Measurements from ENCODE around the gene KMT5B. TPM values are rescaled to one million over a fixed set of nuclear protein-coding genes. Genes with fewer than 3 reads are reported as not detected.
"Not testable (repeated sequence)": the region's sequence is repeated elsewhere in the genome, so short reads cannot be mapped to it uniquely, and the experiment has no call there.

KMT5B gene
- total RNA-seq, 5 donors from 2014 or later (not counting 1 experiment from before 2014, with no cell fraction given), result 35.1 to 56.6 (median 48.5) TPM

DNA sequence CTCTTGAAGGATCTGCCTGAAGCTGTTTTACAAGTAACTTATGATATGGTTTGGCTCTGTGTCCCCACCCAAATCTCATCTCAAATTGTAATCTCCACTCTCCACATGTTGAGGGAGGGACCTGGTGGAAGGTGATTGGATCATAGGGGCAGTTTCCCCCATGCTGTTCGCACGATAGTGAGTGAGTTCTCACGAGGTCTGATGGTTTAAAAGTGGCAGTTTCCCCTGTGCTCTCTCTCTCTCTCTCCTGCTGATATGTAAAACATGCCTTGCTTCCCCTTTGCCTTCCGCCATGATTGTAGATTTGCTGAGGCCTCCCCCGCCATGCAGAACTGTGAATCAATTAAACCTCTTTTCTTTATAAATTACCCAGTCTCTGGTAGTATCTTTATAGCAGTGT, 31.8 kb upstream of the KMT5B start:
- H3K4me1 Mint-ChIP-seq; POLR2A ChIA-PET; ATAC-seq (replicated peaks in 1 of 4); DNase-seq; H3K36me3 Mint-ChIP-seq; H3K4me3 Mint-ChIP-seq; H3K9me3 ChIP-seq; H3K27ac ChIP-seq (ENCODE audit: low read length); H3K27me3 ChIP-seq (replicated peaks in 1 of 2; ENCODE audit: control insufficient read depth in 2 of 2, extremely low read depth in 1 of 2, insufficient read depth in 2 of 2, low read length in 1 of 2); H3K36me3 ChIP-seq (ENCODE audit: control insufficient read depth in 2 of 2, extremely low read depth in 1 of 2, insufficient read depth in 1 of 2, low read length in 1 of 2); H3K27ac Mint-ChIP-seq; H3K4me1 ChIP-seq (ENCODE audit: control insufficient read depth in 1 of 2, extremely low read depth in 1 of 2, insufficient read depth in 2 of 2, low read length in 2 of 2); H3K27me3 Mint-ChIP-seq; H3K4me3 ChIP-seq (ENCODE audit: control insufficient read depth in 1 of 2, extremely low read depth in 1 of 2, low read length in 1 of 2): not testable (repeated sequence)
- WGBS (ENCODE audit: insufficient coverage), result no CpG with 5 or more reads among the region's 5 CpGs
- CTCF ChIA-PET, result interaction anchor here (0.6 to 0.7 kb wide), 2 partner anchors 23 to 220 kb away, joined by 3 to 4 read pairs; no protein-coding TSS in a partner anchor
- H3K9me3 Mint-ChIP-seq, result peaks cover 7 to 12% (median 7%) of the 10 kb centered on the region in 3 donors

DNA sequence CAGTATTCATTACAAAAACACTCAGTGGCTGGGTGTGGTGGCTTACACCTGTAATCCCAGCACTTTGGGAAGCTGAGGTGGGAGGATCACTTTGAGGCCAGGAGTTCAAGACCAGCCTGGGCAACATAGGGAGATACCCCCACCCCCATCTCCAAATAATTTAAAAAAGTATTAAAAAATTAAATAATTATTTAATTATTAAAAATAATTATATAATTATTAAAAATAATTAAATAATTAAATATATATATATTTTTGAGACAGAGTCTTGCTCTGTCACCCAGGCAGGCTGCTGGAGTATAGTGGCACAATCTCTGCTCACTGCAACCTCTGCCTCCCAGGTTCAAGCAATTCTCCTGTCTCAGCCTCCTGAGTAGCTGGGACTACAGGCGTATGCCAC, 30.8 kb upstream of the KMT5B start:
- H3K4me1 Mint-ChIP-seq, result not testable (repeated sequence)

DNA sequence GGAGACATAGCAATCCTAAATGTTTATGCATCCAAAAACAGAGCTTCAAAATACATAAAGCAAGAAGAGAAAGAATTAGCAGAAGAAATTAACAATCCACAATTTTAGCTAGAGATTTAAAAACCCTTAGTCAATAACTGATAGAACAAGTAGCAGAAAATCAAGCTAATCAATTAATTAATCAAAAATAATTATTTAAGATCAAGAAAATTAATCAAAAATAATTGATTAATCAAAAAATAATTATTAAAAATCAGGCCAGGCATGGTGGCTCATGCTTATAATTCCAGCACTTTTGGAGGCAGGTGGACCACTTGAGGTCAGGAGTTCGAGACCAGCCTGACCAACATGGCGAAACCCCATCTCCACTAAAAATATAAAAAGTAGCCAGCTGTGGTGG, 29.5 kb upstream of the KMT5B start:
- peaks cover 5 to 6% of the 10 kb centered on the region in 2 donors for H3K27me3 Mint-ChIP-seq
- H3K9me3 Mint-ChIP-seq, result peaks cover 0 to 5% (median 5%) of the 10 kb centered on the region in 3 donors
- POLR2A ChIA-PET, result no interaction called here
- H3K4me3 ChIP-seq (ENCODE audit: control insufficient read depth in 1 of 2, extremely low read depth in 1 of 2, low read length in 1 of 2), result no peak overlapping the region
- WGBS (ENCODE audit: insufficient coverage), result no CpG with 5 or more reads among the region's 2 CpGs
- no peak overlapping the region for H3K4me3 Mint-ChIP-seq
- H3K27me3 ChIP-seq (replicated peaks in 1 of 2; ENCODE audit: control insufficient read depth in 2 of 2, extremely low read depth in 1 of 2, insufficient read depth in 2 of 2, low read length in 1 of 2), result peaks cover 0 to 6% of the 10 kb centered on the region in 2 experiments
- DNase-seq (no peak), ATAC-seq (replicated peaks in 1 of 4) (no peak)
- no peaks in the 10 kb centered on the region for H3K4me1 ChIP-seq (ENCODE audit: control insufficient read depth in 1 of 2, extremely low read depth in 1 of 2, insufficient read depth in 2 of 2, low read length in 2 of 2)
- no peaks in the 10 kb centered on the region for H3K36me3 ChIP-seq (ENCODE audit: control insufficient read depth in 2 of 2, extremely low read depth in 1 of 2, insufficient read depth in 1 of 2, low read length in 1 of 2)
- no peak overlapping the region for H3K27ac ChIP-seq (ENCODE audit: low read length)
- no peak overlapping the region for H3K27ac Mint-ChIP-seq
- H3K9me3 ChIP-seq, result no peaks in the 10 kb centered on the region
- CTCF ChIA-PET, result no interaction called here
- no peaks in the 10 kb centered on the region for H3K4me1 Mint-ChIP-seq
- H3K36me3 Mint-ChIP-seq, result no peaks in the 10 kb centered on the region

More for the DNA sequence above, 30.8 kb upstream of the KMT5B start:
- H3K4me3 Mint-ChIP-seq; H3K4me3 ChIP-seq (ENCODE audit: control insufficient read depth in 1 of 2, extremely low read depth in 1 of 2, low read length in 1 of 2); CTCF ChIA-PET; DNase-seq; POLR2A ChIA-PET; H3K9me3 ChIP-seq; ATAC-seq (replicated peaks in 1 of 4); H3K27me3 ChIP-seq (replicated peaks in 1 of 2; ENCODE audit: control insufficient read depth in 2 of 2, extremely low read depth in 1 of 2, insufficient read depth in 2 of 2, low read length in 1 of 2); H3K4me1 ChIP-seq (ENCODE audit: control insufficient read depth in 1 of 2, extremely low read depth in 1 of 2, insufficient read depth in 2 of 2, low read length in 2 of 2); H3K9me3 Mint-ChIP-seq; H3K27ac ChIP-seq (ENCODE audit: low read length); H3K36me3 ChIP-seq (ENCODE audit: control insufficient read depth in 2 of 2, extremely low read depth in 1 of 2, insufficient read depth in 1 of 2, low read length in 1 of 2); H3K27ac Mint-ChIP-seq; H3K36me3 Mint-ChIP-seq; H3K27me3 Mint-ChIP-seq: not testable (repeated sequence)
- WGBS (ENCODE audit: insufficient coverage), result no CpG with 5 or more reads among the region's 1 CpG

DNA sequence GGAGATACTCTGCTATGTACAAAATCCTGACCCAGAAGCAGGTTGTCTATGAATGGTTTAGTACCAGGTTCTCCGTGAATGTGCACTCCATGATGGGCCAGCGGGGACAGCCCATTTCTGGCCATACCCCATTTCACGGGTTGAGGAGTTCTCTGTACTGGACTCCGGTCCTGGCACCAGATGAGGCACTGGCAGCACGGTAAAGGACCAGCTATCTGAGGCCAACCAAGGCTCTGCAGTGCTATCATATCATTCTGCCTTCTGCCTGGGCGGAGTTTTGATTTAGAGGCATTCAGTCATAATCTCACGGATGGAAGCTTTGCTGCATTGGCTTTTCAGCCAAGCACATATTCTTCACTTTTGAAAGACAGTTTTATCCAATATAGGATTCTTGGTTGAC, 18.5 kb upstream of the KMT5B start:
- no peaks in the 10 kb centered on the region for H3K36me3 ChIP-seq (ENCODE audit: control insufficient read depth in 2 of 2, extremely low read depth in 1 of 2, insufficient read depth in 1 of 2, low read length in 1 of 2)
- CTCF ChIA-PET, result no interaction called here
- POLR2A ChIA-PET, result no interaction called here
- no peak overlapping the region for H3K27ac ChIP-seq (ENCODE audit: low read length)
- Mint-ChIP-seq H3K4me3 (no peak overlapping the region), H3K27me3 (peaks cover 10% of the 10 kb centered on the region in 2 donors), H3K27ac (no peak overlapping the region), H3K9me3 (peaks cover 7 to 16% (median 16%) of the 10 kb centered on the region in 3 donors), H3K36me3 (no peaks in the 10 kb centered on the region), H3K4me1 (no peaks in the 10 kb centered on the region)
- ATAC-seq (replicated peaks in 1 of 4) (no peak), DNase-seq (no peak)
- H3K9me3 ChIP-seq, result peaks cover 2% of the 10 kb centered on the region
- 100% methylated on average over 5 of the region's 7 CpGs for WGBS (ENCODE audit: insufficient coverage)
- no peaks in the 10 kb centered on the region for H3K4me1 ChIP-seq (ENCODE audit: control insufficient read depth in 1 of 2, extremely low read depth in 1 of 2, insufficient read depth in 2 of 2, low read length in 2 of 2)
- no peak overlapping the region for H3K4me3 ChIP-seq (ENCODE audit: control insufficient read depth in 1 of 2, extremely low read depth in 1 of 2, low read length in 1 of 2)
- peaks cover 0 to 17% of the 10 kb centered on the region in 2 experiments for H3K27me3 ChIP-seq (replicated peaks in 1 of 2; ENCODE audit: control insufficient read depth in 2 of 2, extremely low read depth in 1 of 2, insufficient read depth in 2 of 2, low read length in 1 of 2)

DNA sequence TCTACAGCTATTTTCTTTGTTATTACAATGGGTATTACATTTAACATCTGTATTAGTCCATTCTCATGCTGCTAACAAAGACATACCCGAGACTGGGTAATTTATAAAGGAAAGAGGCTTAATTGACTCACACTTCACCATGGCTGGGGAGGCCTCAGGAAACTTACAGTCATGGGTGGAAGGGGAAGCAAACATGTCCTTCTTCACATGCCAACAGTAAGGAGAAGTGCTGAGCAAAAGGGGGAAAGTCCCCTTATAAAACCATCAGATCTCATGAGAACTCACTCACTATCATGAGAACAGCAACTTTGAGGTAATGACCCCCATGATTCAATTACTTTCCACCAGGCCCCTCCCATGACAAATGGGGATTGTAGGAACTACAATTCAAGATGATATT, 16.5 kb upstream of the KMT5B start:
- Histone ChIP-seq H3K4me3 (ENCODE audit: control insufficient read depth in 1 of 2, extremely low read depth in 1 of 2, low read length in 1 of 2) (no peak overlapping the region), H3K27me3 (replicated peaks in 1 of 2; ENCODE audit: control insufficient read depth in 2 of 2, extremely low read depth in 1 of 2, insufficient read depth in 2 of 2, low read length in 1 of 2) (peaks cover 0 to 6% of the 10 kb centered on the region in 2 experiments), H3K9me3 (peaks cover 2% of the 10 kb centered on the region), H3K27ac (ENCODE audit: low read length) (no peak overlapping the region), H3K36me3 (ENCODE audit: control insufficient read depth in 2 of 2, extremely low read depth in 1 of 2, insufficient read depth in 1 of 2, low read length in 1 of 2) (no peaks in the 10 kb centered on the region), H3K4me1 (ENCODE audit: control insufficient read depth in 1 of 2, extremely low read depth in 1 of 2, insufficient read depth in 2 of 2, low read length in 2 of 2) (no peaks in the 10 kb centered on the region)
- Mint-ChIP-seq H3K36me3 (no peaks in the 10 kb centered on the region), H3K27ac (no peak overlapping the region), H3K9me3 (peaks cover 7 to 16% (median 16%) of the 10 kb centered on the region in 3 donors), H3K4me1 (no peaks in the 10 kb centered on the region), H3K27me3 (peaks cover 6 to 7% of the 10 kb centered on the region in 2 donors), H3K4me3 (no peak overlapping the region)
- no peak for DNase-seq
- WGBS (ENCODE audit: insufficient coverage), result no CpG with 5 or more reads among the region's 1 CpG
- ChIA-PET POLR2A (interaction anchor here in 1 of 2 donors (0.6 kb wide), 1 partner anchor 8 kb away, joined by 3 read pairs; no protein-coding TSS in a partner anchor), CTCF (no interaction called here)
- ATAC-seq (replicated peaks in 1 of 4), result no peak

DNA sequence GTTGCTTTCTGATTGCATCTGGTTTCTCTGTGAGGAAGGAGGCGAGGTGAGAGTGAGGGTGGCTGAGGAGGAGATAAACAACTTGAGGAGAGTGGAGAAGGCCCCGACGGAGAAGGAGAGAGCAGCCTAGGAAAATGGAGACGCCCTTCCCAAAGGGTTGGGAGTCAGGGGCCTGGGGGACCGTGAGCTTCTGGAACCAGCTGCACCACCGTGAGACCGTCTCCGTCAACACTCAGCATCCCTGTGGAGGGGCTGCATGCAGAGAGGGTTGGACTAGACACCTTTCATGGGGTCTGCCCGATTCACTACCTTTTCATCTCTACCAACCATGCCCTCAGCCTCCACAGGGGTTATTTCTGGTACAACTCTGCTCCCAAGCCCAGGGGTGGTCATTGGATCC, 13.3 kb upstream of the KMT5B start:
- H3K9me3 ChIP-seq, result peaks cover 2% of the 10 kb centered on the region
- ChIA-PET POLR2A (no interaction called here), CTCF (no interaction called here)
- DNase-seq (no peak), ATAC-seq (replicated peaks in 1 of 4) (no peak)
- Mint-ChIP-seq H3K4me3 (no peak overlapping the region), H3K27me3 (no peaks in the 10 kb centered on the region), H3K4me1 (no peaks in the 10 kb centered on the region), H3K36me3 (no peaks in the 10 kb centered on the region), H3K27ac (no peak overlapping the region), H3K9me3 (peaks cover 7 to 16% (median 16%) of the 10 kb centered on the region in 3 donors)
- no peaks in the 10 kb centered on the region for H3K4me1 ChIP-seq (ENCODE audit: control insufficient read depth in 1 of 2, extremely low read depth in 1 of 2, insufficient read depth in 2 of 2, low read length in 2 of 2)
- no peak overlapping the region for H3K4me3 ChIP-seq (ENCODE audit: control insufficient read depth in 1 of 2, extremely low read depth in 1 of 2, low read length in 1 of 2)
- no peaks in the 10 kb centered on the region for H3K36me3 ChIP-seq (ENCODE audit: control insufficient read depth in 2 of 2, extremely low read depth in 1 of 2, insufficient read depth in 1 of 2, low read length in 1 of 2)
- peaks cover 0 to 11% of the 10 kb centered on the region in 2 experiments for H3K27me3 ChIP-seq (replicated peaks in 1 of 2; ENCODE audit: control insufficient read depth in 2 of 2, extremely low read depth in 1 of 2, insufficient read depth in 2 of 2, low read length in 1 of 2)
- WGBS (ENCODE audit: insufficient coverage), result 86% methylated on average over 5 of the region's 9 CpGs
- H3K27ac ChIP-seq (ENCODE audit: low read length), result no peak overlapping the region

DNA sequence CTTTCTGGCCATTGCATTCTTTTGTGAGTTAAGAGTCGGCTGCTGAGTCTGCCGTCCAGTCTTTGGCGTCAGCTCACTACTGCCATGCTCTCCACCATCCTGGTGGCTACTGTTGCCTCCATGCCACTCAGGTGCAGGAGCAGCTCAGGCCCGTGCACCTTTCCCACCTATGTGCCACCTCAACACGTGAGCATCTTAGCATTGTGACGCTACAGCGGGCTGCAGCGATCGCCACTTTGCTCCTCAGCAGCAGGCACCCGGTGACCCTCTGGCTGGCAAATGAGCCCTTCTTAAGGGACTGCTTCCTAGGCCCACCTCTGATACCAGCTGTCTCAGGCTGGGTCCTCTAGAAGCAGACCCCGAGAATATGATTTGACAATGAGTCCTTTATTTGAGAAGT, 11.5 kb upstream of the KMT5B start:
- Mint-ChIP-seq H3K4me3 (no peak overlapping the region), H3K27ac (no peak overlapping the region), H3K27me3 (no peaks in the 10 kb centered on the region), H3K4me1 (peaks cover 0 to under 1% (median 0%) of the 10 kb centered on the region in 3 donors), H3K9me3 (peaks cover 7 to 11% (median 9%) of the 10 kb centered on the region in 3 donors), H3K36me3 (no peaks in the 10 kb centered on the region)
- Histone ChIP-seq H3K27me3 (replicated peaks in 1 of 2; ENCODE audit: control insufficient read depth in 2 of 2, extremely low read depth in 1 of 2, insufficient read depth in 2 of 2, low read length in 1 of 2) (peaks cover 0 to 13% of the 10 kb centered on the region in 2 experiments), H3K4me1 (ENCODE audit: control insufficient read depth in 1 of 2, extremely low read depth in 1 of 2, insufficient read depth in 2 of 2, low read length in 2 of 2) (no peaks in the 10 kb centered on the region), H3K27ac (ENCODE audit: low read length) (no peak overlapping the region), H3K4me3 (ENCODE audit: control insufficient read depth in 1 of 2, extremely low read depth in 1 of 2, low read length in 1 of 2) (no peak overlapping the region), H3K36me3 (ENCODE audit: control insufficient read depth in 2 of 2, extremely low read depth in 1 of 2, insufficient read depth in 1 of 2, low read length in 1 of 2) (no peaks in the 10 kb centered on the region), H3K9me3 (no peaks in the 10 kb centered on the region)
- WGBS (ENCODE audit: insufficient coverage), result 87% methylated on average over 11 of the region's 11 CpGs
- ChIA-PET CTCF (no interaction called here), POLR2A (no interaction called here)
- ATAC-seq (replicated peaks in 1 of 4), result no peak
- no peak for DNase-seq

Data from T-cell (primary cell).